T-helper 22 cell (primary cell): ENCODE results near the gene PLK1.

Source experiments
- DNase-seq: peaks from one replicate; pipeline ENCODE4 v3.0.0-alpha.2; 2020; ENCODE audit warnings: low read depth

Gene PLK1

DNA sequence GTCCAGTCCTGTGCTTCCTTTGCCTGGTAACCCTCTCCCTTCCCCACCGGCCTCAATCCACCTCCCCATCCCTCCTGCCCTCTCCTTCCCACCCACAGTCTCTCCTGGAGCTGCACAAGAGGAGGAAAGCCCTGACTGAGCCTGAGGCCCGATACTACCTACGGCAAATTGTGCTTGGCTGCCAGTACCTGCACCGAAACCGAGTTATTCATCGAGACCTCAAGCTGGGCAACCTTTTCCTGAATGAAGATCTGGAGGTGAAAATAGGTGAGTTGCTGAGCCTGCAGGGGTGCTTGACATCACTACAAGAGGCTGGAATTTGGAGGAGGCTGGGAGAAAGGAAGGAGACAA lies 1.3 kb downstream of the PLK1 start:
- no peak for DNase-seq

DNA sequence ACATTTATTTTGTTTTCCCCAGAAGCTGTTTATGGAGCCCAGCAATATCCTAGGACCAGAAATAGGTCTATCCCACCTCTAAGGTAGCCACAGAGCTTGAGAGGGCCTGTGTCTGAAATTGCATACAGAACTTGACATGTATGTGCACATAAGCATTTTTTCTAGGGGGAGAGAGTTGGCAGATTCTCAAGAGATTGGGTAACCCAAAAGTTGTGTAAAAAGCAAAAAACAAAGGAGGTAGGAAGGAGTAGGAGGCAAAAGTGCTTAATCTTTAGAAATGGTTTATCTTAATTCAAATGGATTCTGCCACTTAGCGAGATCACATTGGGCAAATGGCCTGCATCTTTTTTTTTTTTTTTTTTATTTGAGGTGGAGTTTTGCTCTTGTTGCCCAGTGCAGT lies 3.5 kb downstream of the PLK1 start:
- no peak for DNase-seq

DNA sequence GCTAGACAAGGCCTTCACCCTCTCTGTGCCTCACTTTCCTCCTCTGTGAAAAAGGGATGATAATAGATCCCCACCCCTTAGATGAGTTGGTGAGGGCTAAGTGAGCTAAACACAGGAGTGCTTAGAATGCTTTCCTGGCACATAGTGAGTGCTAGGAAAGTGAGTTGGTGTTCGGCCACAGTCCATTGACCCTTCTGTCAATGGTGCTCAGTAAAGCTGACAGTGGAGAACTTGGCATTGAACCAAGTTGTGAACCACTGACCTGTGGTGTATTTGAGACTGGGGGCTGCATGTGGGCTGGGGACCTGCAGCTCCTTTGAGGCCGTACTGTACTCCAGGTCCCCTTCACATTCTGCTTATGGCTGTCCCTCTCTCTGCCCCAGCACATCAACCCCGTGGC lies 4.8 kb downstream of the PLK1 start:
- no peak for DNase-seq

DNA sequence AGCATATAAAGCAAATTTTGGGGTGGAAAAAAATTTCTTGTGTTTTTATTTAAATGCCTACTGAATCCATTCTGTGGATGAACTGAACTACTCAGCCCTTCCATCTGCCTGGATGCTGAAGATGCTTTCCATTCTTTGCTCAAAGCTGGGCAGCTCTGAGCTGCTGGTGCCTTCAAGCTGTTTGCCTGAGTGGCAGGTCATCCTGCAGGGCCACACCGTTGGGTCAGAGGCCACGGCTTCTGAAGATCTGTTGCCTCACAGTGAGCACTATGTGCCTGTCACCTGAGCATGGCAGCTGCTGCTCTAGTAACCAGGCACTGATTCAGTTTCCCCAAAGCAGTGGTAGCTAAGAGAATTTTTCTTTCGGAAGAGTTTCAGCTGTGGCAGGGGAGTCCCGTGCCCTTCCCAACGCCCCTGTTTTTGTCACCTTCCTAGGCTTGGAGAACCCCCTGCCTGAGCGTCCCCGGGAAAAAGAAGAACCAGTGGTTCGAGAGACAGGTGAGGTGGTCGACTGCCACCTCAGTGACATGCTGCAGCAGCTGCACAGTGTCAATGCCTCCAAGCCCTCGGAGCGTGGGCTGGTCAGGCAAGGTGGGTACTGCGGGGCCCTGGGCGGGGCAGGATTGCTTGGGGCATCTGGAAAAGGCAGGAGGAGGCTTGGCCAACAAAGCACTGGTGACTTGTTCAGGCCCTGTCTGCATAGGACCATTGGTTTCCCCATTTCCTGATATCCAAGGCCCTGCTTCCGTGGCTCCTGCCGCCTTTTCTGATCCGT lies 8.5 kb downstream of the PLK1 start:
- no peak for DNase-seq

DNA sequence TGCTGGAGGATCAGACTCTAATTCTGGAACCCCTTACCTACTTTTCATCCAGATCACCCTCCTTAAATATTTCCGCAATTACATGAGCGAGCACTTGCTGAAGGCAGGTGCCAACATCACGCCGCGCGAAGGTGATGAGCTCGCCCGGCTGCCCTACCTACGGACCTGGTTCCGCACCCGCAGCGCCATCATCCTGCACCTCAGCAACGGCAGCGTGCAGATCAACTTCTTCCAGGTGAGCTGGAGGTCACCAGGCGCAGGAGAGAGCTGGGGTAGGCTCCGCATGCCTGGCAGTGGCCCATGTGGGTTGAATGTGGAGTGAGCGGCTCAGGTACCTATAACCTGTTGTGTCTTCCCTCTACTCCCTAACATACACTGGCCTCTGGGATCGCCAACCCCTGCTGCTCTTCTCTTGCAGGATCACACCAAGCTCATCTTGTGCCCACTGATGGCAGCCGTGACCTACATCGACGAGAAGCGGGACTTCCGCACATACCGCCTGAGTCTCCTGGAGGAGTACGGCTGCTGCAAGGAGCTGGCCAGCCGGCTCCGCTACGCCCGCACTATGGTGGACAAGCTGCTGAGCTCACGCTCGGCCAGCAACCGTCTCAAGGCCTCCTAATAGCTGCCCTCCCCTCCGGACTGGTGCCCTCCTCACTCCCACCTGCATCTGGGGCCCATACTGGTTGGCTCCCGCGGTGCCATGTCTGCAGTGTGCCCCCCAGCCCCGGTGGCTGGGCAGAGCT lies 10.9 kb downstream of the PLK1 start:
- DNase-seq = no peak

DNA sequence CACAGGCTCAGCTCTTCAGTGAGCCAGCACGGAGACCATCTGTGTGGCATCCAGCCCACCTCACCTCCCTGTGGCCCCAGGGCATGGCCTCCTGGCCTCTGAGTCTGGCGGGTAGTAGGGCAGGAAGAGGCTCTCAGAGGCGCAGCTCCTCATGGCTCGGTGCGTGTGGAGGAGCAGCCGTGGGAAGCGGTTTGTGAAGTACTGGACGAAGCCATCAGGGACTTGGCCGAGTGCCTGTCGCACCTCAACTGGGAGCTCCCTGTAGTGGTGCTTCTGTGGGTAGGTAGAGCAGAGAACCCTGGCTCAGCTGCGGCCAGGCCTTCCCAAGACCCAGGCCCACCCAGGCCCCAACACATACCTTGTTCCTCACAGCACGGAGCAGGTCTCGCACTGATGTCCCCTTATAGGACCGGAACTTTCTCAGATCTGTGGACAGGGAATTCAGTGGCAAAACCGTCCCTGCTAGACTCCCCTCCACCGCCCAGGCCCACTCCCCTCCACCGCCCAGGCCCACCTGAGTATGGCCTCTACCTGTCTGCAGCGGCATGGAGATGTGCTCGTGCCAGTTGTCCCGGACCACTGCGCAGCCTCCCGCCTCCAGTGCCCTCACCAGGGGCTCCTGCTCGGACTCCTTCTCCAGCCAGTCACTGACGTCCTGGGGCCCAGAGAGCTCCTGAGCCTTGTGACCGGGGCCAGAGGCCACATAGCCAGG lies 12.2 kb downstream of the PLK1 start:
- DNase-seq = no peak

DNA sequence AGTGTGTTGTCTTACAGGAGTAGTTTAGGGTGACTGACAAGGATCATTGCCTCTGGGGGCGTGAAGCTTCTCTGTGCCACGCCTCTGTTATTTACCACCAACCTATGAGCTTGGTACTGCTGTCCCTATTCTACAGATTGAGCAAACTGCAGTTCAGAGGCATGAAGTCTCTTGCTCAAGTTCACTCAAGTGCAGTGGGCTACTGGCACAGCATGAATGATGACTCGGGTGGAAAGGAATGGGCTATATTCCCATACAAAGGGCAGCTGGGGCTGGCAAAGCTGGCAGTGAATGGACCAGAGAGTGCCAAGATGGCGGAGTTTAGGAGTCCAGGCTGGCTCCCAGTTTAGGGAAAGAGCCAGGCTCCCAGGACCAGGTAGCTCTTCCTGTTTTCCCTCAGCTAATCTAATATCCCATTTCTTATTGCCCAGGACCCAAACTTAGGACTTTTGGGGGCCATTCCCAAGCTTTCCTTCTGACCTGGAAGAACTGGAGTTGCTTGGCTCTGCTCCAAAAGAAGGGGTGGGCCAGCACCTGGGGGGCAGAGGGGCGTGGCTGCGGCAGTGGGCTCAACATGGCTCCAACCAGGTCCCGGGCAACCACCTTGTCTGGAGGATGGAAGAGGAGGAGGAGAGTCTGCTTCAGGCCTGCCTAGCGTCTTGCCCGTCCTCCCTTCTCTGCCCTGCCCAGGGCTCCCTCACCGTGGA lies 12.9 kb downstream of the PLK1 start:
- DNase-seq = no peak

DNA sequence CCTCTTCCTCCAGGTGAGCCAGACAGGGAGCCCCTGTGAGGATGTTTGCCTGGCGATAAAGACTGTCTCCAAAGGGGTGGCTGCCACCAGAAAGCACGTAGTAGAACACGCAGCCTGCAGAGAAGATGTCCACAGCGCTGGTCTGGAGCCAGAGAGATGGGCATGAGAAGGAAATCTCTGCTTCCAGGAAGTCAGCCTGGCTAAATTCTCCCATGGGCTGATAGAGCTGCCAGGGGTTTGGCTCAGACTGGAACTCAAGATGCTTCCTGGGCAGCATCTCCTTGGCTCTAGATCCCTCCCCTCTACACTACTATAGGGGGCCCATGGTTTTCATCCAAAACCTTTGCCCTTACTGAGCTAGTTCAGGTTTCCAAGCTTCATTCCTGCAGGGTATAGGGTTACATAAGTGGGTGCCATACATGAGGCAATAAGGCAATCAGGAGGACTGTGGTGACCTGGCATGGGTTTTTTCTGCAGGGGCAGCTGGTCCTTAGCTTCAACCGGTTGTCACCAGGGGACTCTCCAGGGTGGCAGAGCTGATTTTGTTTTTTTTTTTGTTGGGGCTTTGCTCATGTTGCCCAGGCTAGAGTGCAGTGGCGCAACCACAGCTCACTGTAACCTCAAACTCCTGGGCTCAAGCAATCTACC lies 13.6 kb downstream of the PLK1 start:
- DNase-seq = no peak

DNA sequence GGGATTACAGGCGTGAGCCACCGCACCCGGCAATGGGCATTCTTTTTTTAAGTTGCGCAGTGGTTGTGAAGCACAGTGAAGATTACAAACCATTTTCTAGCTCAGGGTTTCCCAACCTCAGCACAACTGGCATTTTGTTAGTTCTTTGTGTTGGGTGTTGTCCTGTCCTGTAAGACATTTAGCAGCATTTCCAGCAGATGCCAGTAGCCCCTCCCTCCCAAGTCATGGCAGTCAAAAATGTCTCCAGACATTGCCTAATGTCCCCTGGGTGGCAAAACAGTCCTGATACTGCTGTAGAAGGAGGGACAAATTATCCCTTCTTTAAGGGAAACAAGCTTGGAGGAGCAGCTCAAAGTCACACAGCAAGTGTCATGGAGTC lies 15.6 kb downstream of the PLK1 start:
- DNase-seq = no peak

DNA sequence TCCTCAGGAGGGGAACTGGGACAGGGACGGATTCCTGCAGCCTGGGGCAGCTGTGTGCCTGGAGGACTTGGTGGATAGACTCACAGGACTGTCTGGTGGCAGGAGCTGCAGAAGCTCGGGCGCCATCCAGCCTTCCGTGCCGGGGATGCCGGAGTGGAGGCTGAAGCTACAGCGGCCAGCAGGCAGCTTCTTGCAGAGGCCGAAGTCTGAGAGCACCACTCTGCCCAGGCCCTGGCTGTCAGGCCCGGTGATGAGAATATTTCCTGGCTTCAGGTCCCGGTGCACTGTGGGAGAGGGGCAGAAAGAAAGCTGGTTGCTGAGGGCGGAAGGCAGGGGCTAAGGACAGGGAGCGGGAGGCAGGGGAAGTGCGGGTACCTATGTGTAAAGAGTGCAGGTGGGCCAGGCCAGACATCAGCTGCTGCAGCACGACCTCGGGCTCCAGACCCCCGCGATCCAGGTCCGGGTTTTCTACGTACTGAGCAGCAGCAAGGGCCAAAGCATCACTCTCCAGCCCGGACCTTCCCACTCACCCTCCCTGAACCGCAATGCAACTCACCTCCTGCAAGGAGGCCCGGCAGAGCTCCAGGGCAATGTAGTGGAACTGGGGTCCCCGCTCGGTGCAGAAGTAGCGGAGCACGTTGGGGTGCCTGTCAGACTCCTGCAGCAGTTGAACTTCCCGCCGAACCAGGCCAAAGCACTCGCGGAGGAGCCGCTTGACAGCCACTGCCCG lies 16.1 kb downstream of the PLK1 start:
- DNase-seq = no peak

DNA sequence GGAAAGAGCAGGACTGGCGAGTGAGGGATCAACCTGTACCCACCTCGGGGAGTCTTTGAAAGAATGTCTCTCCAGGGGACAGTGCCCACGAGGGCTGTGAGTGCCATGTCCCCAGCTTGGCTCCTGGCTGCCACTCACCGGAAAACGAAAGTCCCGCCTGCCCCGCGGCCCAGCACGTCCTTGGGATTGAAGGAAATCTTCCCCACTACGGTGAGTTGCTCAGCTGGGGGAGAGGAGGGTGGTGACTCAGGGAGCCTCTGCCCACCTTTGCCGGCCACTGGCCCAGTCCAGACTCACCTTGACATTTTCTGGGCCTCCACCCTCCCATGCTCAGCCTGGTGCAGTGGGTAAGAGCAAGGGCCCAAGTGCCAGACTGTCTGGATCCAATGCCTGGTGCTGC lies 17.1 kb downstream of the PLK1 start:
- DNase-seq = no peak

DNA sequence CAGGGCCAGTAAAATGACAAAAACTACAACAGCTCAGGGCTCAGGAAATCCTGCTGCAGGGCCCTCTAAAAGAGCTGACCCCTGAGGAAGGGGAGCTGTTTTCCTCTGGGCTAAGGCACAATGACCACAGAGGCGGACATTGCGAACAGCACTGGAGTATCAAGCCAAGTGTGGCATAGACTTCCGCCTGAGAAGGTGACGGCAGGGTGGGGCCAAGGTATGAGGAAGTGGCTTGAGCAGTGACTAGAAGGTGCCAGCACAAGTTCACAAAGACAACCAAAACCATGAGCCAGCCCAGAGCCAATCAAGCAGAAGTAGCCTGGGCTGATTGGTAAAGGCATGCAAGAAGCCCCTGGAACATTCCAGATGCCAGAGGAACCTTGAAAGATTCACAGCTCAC lies 20.4 kb downstream of the PLK1 start:
- no peak for DNase-seq

DNA sequence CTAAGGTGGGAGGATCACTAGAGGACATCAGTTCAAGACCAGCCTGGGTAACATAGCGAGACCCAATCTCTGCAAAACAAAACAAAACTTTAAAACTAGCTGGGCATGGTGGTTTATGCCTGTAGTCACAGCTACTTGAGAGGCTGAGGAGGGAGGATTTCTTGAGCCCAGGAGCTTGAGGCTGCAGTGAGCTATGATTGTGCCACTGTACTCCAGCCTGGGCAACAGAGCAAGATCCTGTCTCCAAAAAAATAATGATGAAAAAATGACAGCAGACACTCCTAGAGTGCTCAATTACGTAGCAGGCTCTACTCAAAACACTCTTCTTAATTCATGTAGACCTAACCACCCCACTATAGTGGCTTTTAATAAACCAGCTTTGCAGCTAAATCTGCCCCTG lies 21.4 kb downstream of the PLK1 start:
- DNase-seq = no peak

DNA sequence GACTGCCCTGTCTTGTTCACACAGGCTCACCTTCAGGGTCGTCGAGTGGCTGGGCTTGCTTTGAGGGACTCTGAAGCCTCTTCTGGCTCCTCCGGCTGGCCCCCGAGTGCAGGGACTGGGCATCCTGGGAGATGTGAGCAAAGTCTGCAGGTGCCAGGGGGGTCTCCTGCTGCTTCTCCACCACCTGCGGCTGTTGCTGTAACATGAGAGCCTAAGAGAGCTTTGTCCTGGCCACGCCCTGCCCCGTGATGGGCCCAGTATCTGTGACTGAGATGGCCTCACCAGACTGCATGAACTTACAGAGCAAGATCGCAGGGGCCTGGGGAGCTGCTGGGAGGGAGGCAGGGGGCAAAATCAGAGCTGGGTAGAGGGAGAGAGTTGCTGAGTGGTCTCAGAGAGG lies 21.8 kb downstream of the PLK1 start:
- no peak for DNase-seq

DNA sequence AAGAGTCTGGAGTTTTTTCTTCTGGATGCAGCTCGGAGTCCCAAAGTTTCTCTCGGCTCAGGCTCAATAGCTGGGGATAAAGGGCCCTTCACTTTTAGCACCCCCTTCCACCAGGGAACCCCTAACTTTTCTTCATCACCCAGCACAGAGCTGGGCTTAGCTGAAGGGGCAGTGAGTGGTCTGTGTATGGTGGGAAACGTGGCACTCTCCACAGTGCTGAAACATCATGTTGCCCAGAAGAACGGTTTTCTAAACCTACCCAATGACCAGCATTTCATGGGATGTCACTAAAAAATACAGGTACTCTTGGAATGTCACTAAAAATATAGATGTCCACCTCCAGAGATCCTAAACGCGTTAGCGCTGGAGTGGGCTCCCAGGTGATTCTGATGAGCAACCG lies 22.4 kb downstream of the PLK1 start:
- no peak for DNase-seq

DNA sequence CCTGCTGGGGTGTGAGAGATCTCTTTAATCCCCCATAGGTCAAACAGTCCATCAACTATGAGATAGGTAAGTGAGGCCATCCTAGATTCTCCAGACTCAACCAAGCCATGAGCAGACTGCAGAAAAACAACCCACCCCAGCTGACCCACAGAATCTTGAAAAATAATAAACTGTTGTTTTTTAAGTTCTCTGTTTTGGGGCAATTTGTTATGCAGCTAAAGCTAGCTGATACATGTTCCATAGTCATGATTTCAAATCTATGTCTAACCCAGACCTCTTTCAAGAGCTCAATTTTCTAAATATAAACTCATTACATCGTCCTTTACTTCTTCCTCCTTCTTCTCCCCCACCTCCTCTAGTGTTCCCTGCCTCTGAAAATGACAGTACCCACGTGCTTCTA lies 24.3 kb downstream of the PLK1 start:
- DNase-seq = no peak

DNA sequence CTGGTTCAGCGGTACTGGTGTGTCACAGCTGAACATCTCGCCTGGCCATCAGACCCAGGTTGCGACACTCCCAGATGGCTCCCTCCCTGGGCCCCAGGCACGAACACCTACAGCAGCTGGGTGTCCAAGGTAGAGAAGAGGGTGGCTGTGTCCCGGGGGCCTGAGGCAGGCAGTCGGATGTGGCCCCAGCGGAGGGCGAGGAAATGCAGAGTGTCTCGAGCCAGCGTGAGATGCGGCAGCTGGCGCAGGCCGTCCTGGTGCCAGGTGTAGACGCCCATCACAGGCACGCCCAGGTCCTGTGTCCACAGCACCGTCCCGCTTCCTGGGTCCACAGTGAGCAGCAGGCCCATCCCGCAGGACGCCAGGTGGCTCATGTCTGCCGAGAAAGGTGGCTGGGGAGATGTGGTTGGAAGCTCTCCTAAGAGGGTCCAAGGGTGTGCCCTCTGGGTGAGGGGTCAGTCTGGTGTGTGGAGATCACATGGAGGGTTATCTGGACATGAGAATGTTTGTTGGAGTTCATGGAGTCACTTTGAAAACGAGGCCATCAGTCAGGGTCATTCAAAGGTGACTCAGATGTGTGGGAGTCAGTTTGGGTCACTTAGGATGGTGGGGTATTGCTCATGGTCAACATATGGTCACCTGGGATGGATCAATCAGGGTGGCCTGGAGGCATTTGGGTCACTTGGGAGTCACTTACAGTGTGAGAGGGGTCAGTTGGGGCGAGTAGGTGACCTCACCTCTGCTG lies 26.3 kb downstream of the PLK1 start:
- no peak for DNase-seq

DNA sequence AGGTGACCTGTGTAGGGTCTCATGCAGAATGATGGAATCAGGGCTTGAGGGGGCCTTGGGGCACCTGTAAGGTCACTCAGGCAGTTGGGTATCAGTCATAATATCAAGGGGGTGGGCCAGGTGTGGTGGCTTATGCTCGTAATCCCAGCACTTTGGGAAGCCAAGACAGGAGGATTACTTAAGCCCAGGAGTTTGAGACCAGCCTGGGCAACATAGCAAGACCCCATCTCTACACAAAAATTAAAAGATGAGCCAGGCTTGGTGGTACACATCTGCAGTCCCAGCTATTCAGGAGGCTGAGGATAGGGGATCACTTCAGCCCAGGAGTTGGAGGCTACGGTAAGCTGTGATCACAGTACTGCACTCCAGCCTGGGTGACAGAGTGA lies 26.8 kb downstream of the PLK1 start:
- no peak for DNase-seq

DNA sequence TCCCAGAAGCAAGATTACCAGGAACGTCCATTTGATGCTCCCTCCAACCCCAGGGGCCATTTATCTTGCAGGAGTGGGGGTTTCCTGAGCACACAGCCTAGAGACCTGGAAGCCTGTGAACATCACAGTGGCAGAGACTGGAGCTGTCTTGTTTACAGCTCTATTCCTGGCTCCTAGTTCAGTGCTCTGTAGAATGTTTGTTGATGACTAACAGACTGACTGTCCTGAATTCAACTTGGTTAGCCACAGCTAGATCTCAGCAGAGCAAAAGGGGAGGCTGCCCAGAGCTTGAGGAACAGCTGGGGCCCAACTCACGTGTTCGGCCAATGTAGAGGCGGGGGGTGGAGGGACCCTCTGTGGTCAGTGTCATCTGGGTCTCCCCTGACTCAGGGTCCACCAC lies 27.8 kb downstream of the PLK1 start:
- no peak for DNase-seq

DNA sequence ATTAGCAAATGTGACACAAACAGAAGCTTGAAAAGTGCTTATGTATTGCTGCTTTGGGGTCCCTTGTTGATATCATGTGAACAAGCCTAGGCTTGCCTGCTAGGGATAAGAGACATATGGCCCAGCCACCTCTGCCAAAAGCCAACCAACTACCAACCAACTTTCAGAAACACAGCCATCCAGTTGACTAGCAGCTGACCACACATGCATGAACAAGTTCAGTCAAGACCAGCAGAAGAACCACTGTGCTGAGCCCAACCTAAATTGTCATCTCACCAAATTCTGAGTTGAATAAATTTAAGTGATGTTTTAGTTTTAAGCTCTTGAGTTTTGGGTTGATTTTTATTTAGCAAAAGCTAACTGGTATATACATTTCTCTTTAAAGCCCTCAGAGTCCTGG lies 30.8 kb downstream of the PLK1 start:
- no peak for DNase-seq

DNA sequence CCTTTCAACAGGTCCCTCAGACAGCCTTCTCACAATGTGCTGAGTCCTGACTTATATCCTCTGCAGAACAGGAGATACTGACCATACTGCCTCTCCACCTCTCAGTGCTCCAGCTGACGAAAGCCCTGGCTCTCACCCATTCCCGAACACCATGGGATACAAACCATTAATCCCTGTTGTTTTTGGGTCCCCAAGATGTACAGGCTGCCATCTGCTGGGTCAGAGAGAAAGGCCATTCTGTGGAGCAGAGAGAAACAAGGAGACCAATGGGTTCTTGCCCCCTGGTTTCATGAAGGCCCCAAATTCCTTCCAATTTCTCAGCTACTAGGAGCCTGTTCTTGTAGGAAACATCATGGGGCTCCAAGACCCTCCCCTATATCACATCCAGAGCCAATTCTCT lies 31.3 kb downstream of the PLK1 start:
- no peak for DNase-seq
